Sigmoid colon (tissue), 4 donors: ENCODE data around the gene CNGB1.

Experiments used
- CTCF ChIP-seq, 4 experiments: fragments of 450-650 bp in 3 of 4; fragments of 200-600 bp in 1 of 4; IDR thresholded peaks; one replicate each; pipeline ENCODE4 v1.5.1; 2016 to 2019; ENCODE audit warnings: antibody characterized with exemption in 4 of 4, mild to moderate bottlenecking in 3 of 4, moderate library complexity in 2 of 4
- EP300 ChIP-seq, 4 donors: sonication (generic); formaldehyde crosslinking; IDR thresholded peaks; one replicate each; pipeline ENCODE4 v1.6.1; 2017; ENCODE audit warnings: antibody characterized with exemption in 4 of 4
- POLR2A ChIP-seq, 2 donors: fragments of 450-650 bp; IDR thresholded peaks; one replicate each; pipeline ENCODE4 v1.6.1; 2016; ENCODE audit warnings: antibody characterized with exemption in 2 of 2, mild to moderate bottlenecking in 2 of 2, moderate library complexity in 2 of 2
- POLR2AphosphoS5 ChIP-seq, 4 donors: sonication (generic); formaldehyde crosslinking; IDR thresholded peaks; one replicate each; pipeline ENCODE4 v1.6.1; 2017; ENCODE audit warnings: antibody characterized with exemption in 4 of 4

- TF ChIP-seq CTCF (IDR thresholded peaks at IDR 0.05) (no peak), EP300 (IDR thresholded peaks at IDR 0.05) (no peak), POLR2A (IDR thresholded peaks at IDR 0.05) (no peak), POLR2AphosphoS5 (IDR thresholded peaks at IDR 0.05) (no peak)
These were observed 127.5 kb downstream of the CNGB1 start for GRCh38 chr16:57843400-57843799.
